Right atrium auricular region (tissue), 2 donors: ENCODE results near the gene PLEKHH3. TPM values are rescaled to one million over a fixed set of nuclear protein-coding genes. Genes with fewer than 3 reads are reported as not detected.
"Not testable (repeated sequence)": the region's sequence is repeated elsewhere in the genome, so short reads cannot be mapped to it uniquely, and the experiment has no call there.

Experiments
- DNase-seq: peaks from one replicate; pipeline ENCODE4 v3.0.0-alpha.2; 2019; ENCODE audit warnings: low spot score
- H3K27ac ChIP-seq, 2 donors: fragments of 200-600 bp; sonication (generic); 1 replicate in 1 of 2; 2 replicates in 1 of 2; pipeline ENCODE4 v1.5.1; 2016 to 2019
- H3K27me3 ChIP-seq, 2 donors: fragments of 200-600 bp; sonication (generic); one replicate each; pipeline versions ENCODE4 v1.5.1 to v1.6.0; 2017 to 2019
- H3K36me3 ChIP-seq: fragments of 200-600 bp; sonication (generic); one replicate; pipeline ENCODE4 v1.5.1; 2016
- H3K4me1 ChIP-seq, 2 donors: fragments of 200-600 bp; sonication (generic); one replicate each; pipeline versions ENCODE4 v1.5.1 to v1.6.0; 2017 to 2019
- H3K4me3 ChIP-seq, 2 donors: fragments of 200-600 bp; sonication (generic); 1 replicate in 1 of 2; 2 replicates in 1 of 2; pipeline ENCODE4 v1.5.1; 2017 to 2019; ENCODE audit warnings: mild to moderate bottlenecking in 1 of 2, moderate library complexity in 1 of 2
- H3K9me3 ChIP-seq, 2 donors: fragments of 200-600 bp; sonication (generic); one replicate each; pipeline ENCODE4 v1.5.1; 2019
- total RNA-seq, 2 donors: library from RNA; depleted of rRNA; stranded (reverse); fragments of >200 nt; gene quantifications; one replicate each; pipeline ENCODE4 v1.1.0, GENCODE V29; 2016
- TF ChIP-seq, protein P1 (sequence below), 2 donors: fragments of 200-600 bp; sonication (generic); IDR thresholded peaks; one replicate each; pipeline ENCODE4 v1.5.1; 2019; ENCODE audit warnings: antibody characterized with exemption in 2 of 2

The PLEKHH3 gene
- total RNA-seq, 2 donors from 2014 or later: 14.5 to 26.5 TPM

- DNase-seq: no peak
- TF ChIP-seq, protein P1, sequence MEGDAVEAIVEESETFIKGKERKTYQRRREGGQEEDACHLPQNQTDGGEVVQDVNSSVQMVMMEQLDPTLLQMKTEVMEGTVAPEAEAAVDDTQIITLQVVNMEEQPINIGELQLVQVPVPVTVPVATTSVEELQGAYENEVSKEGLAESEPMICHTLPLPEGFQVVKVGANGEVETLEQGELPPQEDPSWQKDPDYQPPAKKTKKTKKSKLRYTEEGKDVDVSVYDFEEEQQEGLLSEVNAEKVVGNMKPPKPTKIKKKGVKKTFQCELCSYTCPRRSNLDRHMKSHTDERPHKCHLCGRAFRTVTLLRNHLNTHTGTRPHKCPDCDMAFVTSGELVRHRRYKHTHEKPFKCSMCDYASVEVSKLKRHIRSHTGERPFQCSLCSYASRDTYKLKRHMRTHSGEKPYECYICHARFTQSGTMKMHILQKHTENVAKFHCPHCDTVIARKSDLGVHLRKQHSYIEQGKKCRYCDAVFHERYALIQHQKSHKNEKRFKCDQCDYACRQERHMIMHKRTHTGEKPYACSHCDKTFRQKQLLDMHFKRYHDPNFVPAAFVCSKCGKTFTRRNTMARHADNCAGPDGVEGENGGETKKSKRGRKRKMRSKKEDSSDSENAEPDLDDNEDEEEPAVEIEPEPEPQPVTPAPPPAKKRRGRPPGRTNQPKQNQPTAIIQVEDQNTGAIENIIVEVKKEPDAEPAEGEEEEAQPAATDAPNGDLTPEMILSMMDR (IDR thresholded peaks at IDR 0.05): no peak
- no peak overlapping the region for H3K4me3 ChIP-seq
Observed at GRCh38 chr17:42642336-42642735, 34.5 kb downstream of the PLEKHH3 start.

GRCh38 chr17:42640121-42640520, 36.7 kb downstream of the PLEKHH3 start:
- no peaks in the 10 kb centered on the region for H3K27me3 ChIP-seq
- TF ChIP-seq, protein P1 (IDR thresholded peaks at IDR 0.05): no peak
- H3K4me1 ChIP-seq: no peaks in the 10 kb centered on the region
- no peak overlapping the region for H3K4me3 ChIP-seq
- H3K27ac ChIP-seq: no peak overlapping the region
- DNase-seq: no peak
- H3K9me3 ChIP-seq: no peaks in the 10 kb centered on the region
- H3K36me3 ChIP-seq: no peaks in the 10 kb centered on the region

More at GRCh38 chr17:42642336-42642735, 34.5 kb downstream of the PLEKHH3 start:
- no peaks in the 10 kb centered on the region for H3K36me3 ChIP-seq
- H3K4me1 ChIP-seq: no peaks in the 10 kb centered on the region
- no peak overlapping the region for H3K27ac ChIP-seq
- no peaks in the 10 kb centered on the region for H3K27me3 ChIP-seq
- no peaks in the 10 kb centered on the region for H3K9me3 ChIP-seq

GRCh38 chr17:42639525-42640113, 37.2 kb downstream of the PLEKHH3 start:
- DNase-seq: no peak

GRCh38 chr17:42632949-42633444, 43.8 kb downstream of the PLEKHH3 start:
- no peak for DNase-seq
- no peaks in the 10 kb centered on the region for H3K9me3 ChIP-seq
- H3K27ac ChIP-seq: no peak overlapping the region
- no peaks in the 10 kb centered on the region for H3K4me1 ChIP-seq
- no peak overlapping the region for H3K4me3 ChIP-seq
- H3K36me3 ChIP-seq: no peaks in the 10 kb centered on the region
- TF ChIP-seq, protein P1 (IDR thresholded peaks at IDR 0.05): no peak
- H3K27me3 ChIP-seq: no peaks in the 10 kb centered on the region

More at GRCh38 chr17:42639525-42640113, 37.2 kb downstream of the PLEKHH3 start:
- TF ChIP-seq, protein P1 (IDR thresholded peaks at IDR 0.05): no peak
- Histone ChIP-seq H3K27ac (no peak overlapping the region), H3K36me3 (no peaks in the 10 kb centered on the region), H3K9me3 (no peaks in the 10 kb centered on the region), H3K4me1 (no peaks in the 10 kb centered on the region), H3K27me3 (no peaks in the 10 kb centered on the region), H3K4me3 (no peak overlapping the region)

DNA sequence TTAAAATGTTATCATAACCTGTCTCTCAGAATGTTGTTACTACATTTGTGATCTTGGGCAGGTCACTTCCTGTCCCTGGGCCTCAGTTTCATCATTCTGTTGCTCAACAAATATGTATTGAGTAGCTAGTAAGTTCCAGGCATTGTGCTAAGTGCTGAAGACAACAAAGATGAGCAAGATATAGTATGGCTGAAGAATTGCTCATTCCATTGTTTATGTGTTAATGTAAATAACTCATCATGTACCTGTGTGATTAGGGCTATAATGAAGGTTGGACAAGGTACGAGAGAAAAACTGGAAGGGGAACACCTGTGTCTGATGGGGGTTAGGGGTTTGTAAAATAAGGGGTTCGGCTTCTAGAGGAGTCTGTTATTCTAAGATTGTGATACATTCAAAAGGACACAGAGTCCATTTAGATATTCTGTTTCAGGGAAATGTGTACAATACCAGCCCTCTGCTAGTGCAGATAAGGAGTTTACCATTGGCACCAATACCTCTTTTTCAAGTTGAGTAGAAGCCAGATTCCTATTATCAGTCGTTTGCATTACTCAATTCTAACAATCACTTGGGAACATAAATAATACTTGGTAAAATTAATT, 47.3 kb downstream of the PLEKHH3 start:
- H3K4me1 ChIP-seq: no peaks in the 10 kb centered on the region
- no peaks in the 10 kb centered on the region for H3K9me3 ChIP-seq
- TF ChIP-seq, protein P1 (IDR thresholded peaks at IDR 0.05): no peak
- no peak for DNase-seq
- H3K4me3 ChIP-seq: no peak overlapping the region
- H3K36me3 ChIP-seq: no peaks in the 10 kb centered on the region
- H3K27ac ChIP-seq: no peak overlapping the region
- no peaks in the 10 kb centered on the region for H3K27me3 ChIP-seq

DNA sequence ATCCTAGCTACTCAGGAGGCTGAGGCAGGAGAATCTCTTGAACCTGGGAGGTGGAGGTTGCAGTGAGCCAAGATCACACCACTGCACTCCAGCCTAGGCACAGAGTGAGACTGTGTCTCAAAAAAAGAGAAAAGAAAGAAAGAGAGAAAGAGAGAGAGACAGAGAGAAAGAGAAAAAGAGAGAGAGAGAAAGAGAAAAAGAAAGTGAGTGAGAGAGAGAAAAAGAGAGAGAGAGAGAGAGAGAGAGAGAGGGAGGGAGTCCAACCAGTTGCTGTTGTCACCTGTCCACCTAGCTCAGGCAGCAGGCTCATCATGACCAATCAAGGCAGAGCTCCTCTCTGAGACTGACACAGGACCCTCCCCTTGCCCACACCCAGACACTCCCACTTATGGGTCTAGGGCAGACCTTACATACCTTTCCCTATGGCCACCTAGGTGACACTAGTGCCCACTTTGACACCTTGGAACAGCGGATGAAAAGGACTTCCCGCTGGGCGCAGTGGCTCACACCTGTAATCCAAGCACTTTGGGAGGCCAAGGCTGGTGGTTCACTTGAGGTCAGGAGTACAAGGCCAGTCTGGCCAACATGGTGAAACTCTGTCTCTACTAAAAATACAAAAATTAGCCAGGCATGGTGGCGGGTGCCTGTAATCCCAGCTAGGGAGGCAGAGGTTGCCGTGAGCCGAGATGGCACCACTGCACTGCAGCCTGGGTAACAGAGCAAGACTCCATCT, 49.6 kb downstream of the PLEKHH3 start:
- not testable (repeated sequence) for DNase-seq, H3K27me3 ChIP-seq, H3K4me3 ChIP-seq, H3K9me3 ChIP-seq, H3K36me3 ChIP-seq, H3K4me1 ChIP-seq, H3K27ac ChIP-seq
